ENCODE results near the gene SNRPN. TPM values are rescaled to one million over a fixed set of nuclear protein-coding genes. Genes with fewer than 3 reads are reported as not detected.

SNRPN gene
- total RNA-seq, 1 donor from 2014 or later: 189 TPM

GRCh38 chr15:24956111-24956838 lies 1.5 kb downstream of the SNRPN start:
- peak; percentile 7 for DNase-seq (ENCODE audit: low read depth)
- no peak for TF ChIP-seq CTCF (conservative IDR thresholded peaks at IDR 0.05; ENCODE audit: low read depth, low read length)
- peak overlapping the region; percentile 91 for H3K4me3 ChIP-seq (ENCODE audit: low read depth, low read length)

GRCh38 chr15:24957691-24958090 lies 2.9 kb downstream of the SNRPN start:
- no peak for TF ChIP-seq CTCF (conservative IDR thresholded peaks at IDR 0.05; ENCODE audit: low read depth, low read length)
- no peak for DNase-seq (ENCODE audit: low read depth)
- no peak overlapping the region for H3K4me3 ChIP-seq (ENCODE audit: low read depth, low read length)

GRCh38 chr15:24961967-24962366 lies 7.2 kb downstream of the SNRPN start:
- no peak overlapping the region for H3K4me3 ChIP-seq (ENCODE audit: low read depth, low read length)
- TF ChIP-seq CTCF (conservative IDR thresholded peaks at IDR 0.05; ENCODE audit: low read depth, low read length): no peak
- DNase-seq (ENCODE audit: low read depth): no peak

- no peak overlapping the region for H3K4me3 ChIP-seq (ENCODE audit: low read depth, low read length)
- DNase-seq (ENCODE audit: low read depth): no peak
- no peak for TF ChIP-seq CTCF (conservative IDR thresholded peaks at IDR 0.05; ENCODE audit: low read depth, low read length)
These were observed 8.1 kb downstream of the SNRPN start for GRCh38 chr15:24962880-24963279.

- no peak overlapping the region for H3K4me3 ChIP-seq (ENCODE audit: low read depth, low read length)
- DNase-seq (ENCODE audit: low read depth): no peak
- TF ChIP-seq CTCF (conservative IDR thresholded peaks at IDR 0.05; ENCODE audit: low read depth, low read length): no peak
These were observed 11.7 kb downstream of the SNRPN start for GRCh38 chr15:24966364-24967103.

GRCh38 chr15:24971052-24971451 lies 16.3 kb downstream of the SNRPN start:
- no peak overlapping the region for H3K4me3 ChIP-seq (ENCODE audit: low read depth, low read length)
- no peak for TF ChIP-seq CTCF (conservative IDR thresholded peaks at IDR 0.05; ENCODE audit: low read depth, low read length)
- no peak for DNase-seq (ENCODE audit: low read depth)

Measured in epithelial cell of proximal tubule (primary cell).